ENCODE data around the gene FRMD8. TPM values are rescaled to one million over a fixed set of nuclear protein-coding genes. Genes with fewer than 3 reads are reported as not detected.

The FRMD8 gene
- total and polyA plus RNA-seq, 4 donors: 2.8 to 22.8 (median 15.0) TPM

GRCh38 chr11:65351511-65351910 lies 34.9 kb upstream of the FRMD8 start:
- no peak overlapping the region for H3K9ac ChIP-seq (ENCODE audit: low read depth in 1 of 2, low read length in 2 of 2)
- H3K4me1 ChIP-seq (ENCODE audit: control insufficient read depth in 4 of 4, insufficient read depth in 4 of 4, low read length in 3 of 4): peaks cover 0 to 19% (median 10%) of the 10 kb centered on the region in 4 donors
- peaks cover 3 to 47% (median 37%) of the 10 kb centered on the region in 4 donors for H3K36me3 ChIP-seq (ENCODE audit: control insufficient read depth in 4 of 4, insufficient read depth in 3 of 4, low read depth in 1 of 4, low read length in 3 of 4)
- H3K27ac ChIP-seq (ENCODE audit: low read depth in 1 of 2, low read length in 2 of 2): no peak overlapping the region
- DNase-seq (ENCODE audit: low spot score): no peak
- no peak overlapping the region for H3K4me3 ChIP-seq (ENCODE audit: low read depth in 1 of 3, low read length in 3 of 3)
- no peaks in the 10 kb centered on the region for H3K27me3 ChIP-seq (ENCODE audit: control insufficient read depth in 4 of 4, insufficient read depth in 4 of 4, low read length in 3 of 4)
- no peaks in the 10 kb centered on the region for H3K9me3 ChIP-seq (ENCODE audit: control insufficient read depth in 4 of 4, low read length in 3 of 4)
- WGBS: 95% methylated on average over 2 of the region's 2 CpGs
- TF ChIP-seq NR2F2 (IDR thresholded peaks at IDR 0.05) (no peak), EGR1 (IDR thresholded peaks at IDR 0.05; ENCODE audit: low read depth in 2 of 2) (no peak), FOXA1 (IDR thresholded peaks at IDR 0.05) (no peak), YY1 (IDR thresholded peaks at IDR 0.05) (no peak), JUND (IDR thresholded peaks at IDR 0.05) (no peak), HNF4A (conservative IDR thresholded peaks at IDR 0.05) (no peak), RAD21 (IDR thresholded peaks at IDR 0.05) (no peak), SP1 (IDR thresholded peaks at IDR 0.05) (no peak)
- TF ChIP-seq, protein P1, sequence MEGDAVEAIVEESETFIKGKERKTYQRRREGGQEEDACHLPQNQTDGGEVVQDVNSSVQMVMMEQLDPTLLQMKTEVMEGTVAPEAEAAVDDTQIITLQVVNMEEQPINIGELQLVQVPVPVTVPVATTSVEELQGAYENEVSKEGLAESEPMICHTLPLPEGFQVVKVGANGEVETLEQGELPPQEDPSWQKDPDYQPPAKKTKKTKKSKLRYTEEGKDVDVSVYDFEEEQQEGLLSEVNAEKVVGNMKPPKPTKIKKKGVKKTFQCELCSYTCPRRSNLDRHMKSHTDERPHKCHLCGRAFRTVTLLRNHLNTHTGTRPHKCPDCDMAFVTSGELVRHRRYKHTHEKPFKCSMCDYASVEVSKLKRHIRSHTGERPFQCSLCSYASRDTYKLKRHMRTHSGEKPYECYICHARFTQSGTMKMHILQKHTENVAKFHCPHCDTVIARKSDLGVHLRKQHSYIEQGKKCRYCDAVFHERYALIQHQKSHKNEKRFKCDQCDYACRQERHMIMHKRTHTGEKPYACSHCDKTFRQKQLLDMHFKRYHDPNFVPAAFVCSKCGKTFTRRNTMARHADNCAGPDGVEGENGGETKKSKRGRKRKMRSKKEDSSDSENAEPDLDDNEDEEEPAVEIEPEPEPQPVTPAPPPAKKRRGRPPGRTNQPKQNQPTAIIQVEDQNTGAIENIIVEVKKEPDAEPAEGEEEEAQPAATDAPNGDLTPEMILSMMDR (IDR thresholded peaks at IDR 0.05; ENCODE audit: low read depth, low read length, missing input control): no peak
- TF ChIP-seq, protein P2, sequence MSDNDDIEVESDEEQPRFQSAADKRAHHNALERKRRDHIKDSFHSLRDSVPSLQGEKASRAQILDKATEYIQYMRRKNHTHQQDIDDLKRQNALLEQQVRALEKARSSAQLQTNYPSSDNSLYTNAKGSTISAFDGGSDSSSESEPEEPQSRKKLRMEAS (IDR thresholded peaks at IDR 0.05): no peak

DNA sequence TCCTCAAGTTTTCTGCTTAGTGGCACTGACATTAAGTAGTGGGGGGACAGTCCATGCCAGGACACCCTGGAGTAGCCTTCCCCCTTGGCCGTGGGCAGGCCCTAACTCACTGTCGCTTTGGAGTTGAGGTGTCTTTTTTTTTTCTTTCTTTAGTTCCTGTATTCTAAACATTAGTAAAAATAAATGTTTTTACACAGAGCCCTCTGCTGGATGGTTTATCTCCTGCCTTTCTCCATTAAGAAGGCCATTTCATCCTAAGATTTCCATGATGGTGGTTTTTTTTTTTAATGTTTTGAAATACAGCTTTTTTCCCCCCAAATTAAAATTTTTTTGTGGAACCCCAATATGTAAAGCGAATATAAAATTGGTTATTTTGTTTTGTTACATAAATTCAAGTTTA lies 33.7 kb upstream of the FRMD8 start:
- H3K36me3 ChIP-seq (ENCODE audit: control insufficient read depth in 4 of 4, insufficient read depth in 3 of 4, low read depth in 1 of 4, low read length in 3 of 4): peaks cover 0 to 39% (median 30%) of the 10 kb centered on the region in 4 donors

More for the DNA sequence above, 33.7 kb upstream of the FRMD8 start:
- Histone ChIP-seq H3K27me3 (ENCODE audit: control insufficient read depth in 4 of 4, insufficient read depth in 4 of 4, low read length in 3 of 4) (no peaks in the 10 kb centered on the region), H3K4me1 (ENCODE audit: control insufficient read depth in 4 of 4, insufficient read depth in 4 of 4, low read length in 3 of 4) (peaks cover 0 to 24% (median 13%) of the 10 kb centered on the region in 4 donors), H3K27ac (ENCODE audit: low read depth in 1 of 2, low read length in 2 of 2) (no peak overlapping the region), H3K9me3 (ENCODE audit: control insufficient read depth in 4 of 4, low read length in 3 of 4) (no peaks in the 10 kb centered on the region), H3K9ac (ENCODE audit: low read depth in 1 of 2, low read length in 2 of 2) (no peak overlapping the region), H3K4me3 (ENCODE audit: low read depth in 1 of 3, low read length in 3 of 3) (no peak overlapping the region)
- WGBS: 86% methylated on average over 3 of the region's 3 CpGs
- no peak for TF ChIP-seq RAD21 (IDR thresholded peaks at IDR 0.05)
- TF ChIP-seq NR2F2 (IDR thresholded peaks at IDR 0.05): no peak
- TF ChIP-seq, protein P1 (IDR thresholded peaks at IDR 0.05; ENCODE audit: low read depth, low read length, missing input control): peak; percentile 9
- no peak for TF ChIP-seq ZBTB33 (IDR thresholded peaks at IDR 0.05)
- no peak for DNase-seq (ENCODE audit: low spot score)
